Activated CD4-positive, alpha-beta memory T cell treated with anti-CD3 and anti-CD28 coated beads, Interleukin-2, amount 10 ng/mL, durations not matched to agents 7 days and 5 days (primary cell): ENCODE data around the gene IGLL1. TPM values are rescaled to one million over a fixed set of nuclear protein-coding genes. Genes with fewer than 3 reads are reported as not detected.
A peak's percentile ranks its signal among the peaks of the same experiment; 100 is the strongest.
"Not testable (repeated sequence)": the region's sequence is repeated elsewhere in the genome, so short reads cannot be mapped to it uniquely, and the experiment has no call there.

Experiments
- CTCF ChIA-PET: fragments of 350-600 bp; sonication (Branson Sonifier 250); formaldehyde crosslinking; loops from one replicate; lab custom pipeline; 2021; ENCODE audit warnings: antibody characterized with exemption, inconsistent platforms; lab: Charles Lee
- POLR2A ChIA-PET: fragments of 350-600 bp; sonication (Branson Sonifier 250); formaldehyde crosslinking; loops from one replicate; lab custom pipeline; 2021; ENCODE audit warnings: antibody characterized with exemption; lab: Charles Lee
- DNase-seq: peaks from one replicate; pipeline ENCODE4 v3.0.0-alpha.2; 2020
- H3K27ac Mint-ChIP-seq: one replicate; pipeline ENCODE4 v1.8.0; 2021; ENCODE audit warnings: mild to moderate bottlenecking, mixed read lengths
- H3K27me3 Mint-ChIP-seq: one replicate; pipeline ENCODE4 v1.8.0; 2021; ENCODE audit warnings: mixed read lengths
- H3K36me3 Mint-ChIP-seq: one replicate; pipeline ENCODE4 v1.8.0; 2021; ENCODE audit warnings: low read depth, mixed read lengths
- H3K4me1 Mint-ChIP-seq: one replicate; pipeline ENCODE4 v1.8.0; 2021; ENCODE audit warnings: mixed read lengths
- H3K4me3 Mint-ChIP-seq: one replicate; pipeline ENCODE4 v1.8.0; 2021; ENCODE audit warnings: mild to moderate bottlenecking, mixed read lengths
- H3K9me3 Mint-ChIP-seq: one replicate; pipeline ENCODE4 v1.8.0; 2021; ENCODE audit warnings: mixed read lengths
- total RNA-seq, 2 experiments: library from RNA; stranded (reverse); gene quantifications; one replicate each; pipeline ENCODE4 v1.2.3, GENCODE V29; 2021

The IGLL1 gene
- total RNA-seq, 2 experiments from 2014 or later: 2.2 to 2.3 TPM

DNA sequence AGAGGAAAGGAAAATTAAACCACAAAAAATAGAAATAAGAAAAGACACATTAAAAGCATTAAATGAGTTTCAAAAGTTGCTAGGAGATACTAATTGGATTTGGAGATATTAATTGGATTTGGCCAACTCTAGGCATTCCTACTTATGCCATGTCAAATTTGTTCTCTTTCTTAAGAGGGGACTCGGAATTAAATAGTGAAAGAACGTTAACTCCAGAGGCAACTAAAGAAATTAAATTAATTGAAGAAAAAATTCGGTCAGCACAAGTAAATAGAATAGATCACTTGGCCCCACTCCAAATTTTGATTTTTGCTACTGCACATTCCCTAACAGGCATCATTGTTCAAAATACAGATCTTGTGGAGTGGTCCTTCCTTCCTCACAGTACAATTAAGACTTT is 37.7 kb downstream of the IGLL1 start:
- H3K36me3 Mint-ChIP-seq, CTCF ChIA-PET, H3K27me3 Mint-ChIP-seq: not testable (repeated sequence)

GRCh38 chr22:23541849-23542281 is 38.2 kb downstream of the IGLL1 start:
- H3K9me3 Mint-ChIP-seq, POLR2A ChIA-PET, H3K36me3 Mint-ChIP-seq, H3K4me3 Mint-ChIP-seq, H3K27me3 Mint-ChIP-seq, H3K27ac Mint-ChIP-seq, DNase-seq: not testable (repeated sequence)
- H3K4me1 Mint-ChIP-seq: peaks cover 10% of the 10 kb centered on the region
- CTCF ChIA-PET: interaction anchor here (1.4 to 1.9 kb wide), 2 partner anchors 49 to 330 kb away, joined by 3 to 9 read pairs; no protein-coding TSS in a partner anchor

More for the DNA sequence above, 37.7 kb downstream of the IGLL1 start:
- H3K9me3 Mint-ChIP-seq, POLR2A ChIA-PET, DNase-seq, H3K4me3 Mint-ChIP-seq, H3K27ac Mint-ChIP-seq: not testable (repeated sequence)
- H3K4me1 Mint-ChIP-seq: peaks cover 10% of the 10 kb centered on the region

DNA sequence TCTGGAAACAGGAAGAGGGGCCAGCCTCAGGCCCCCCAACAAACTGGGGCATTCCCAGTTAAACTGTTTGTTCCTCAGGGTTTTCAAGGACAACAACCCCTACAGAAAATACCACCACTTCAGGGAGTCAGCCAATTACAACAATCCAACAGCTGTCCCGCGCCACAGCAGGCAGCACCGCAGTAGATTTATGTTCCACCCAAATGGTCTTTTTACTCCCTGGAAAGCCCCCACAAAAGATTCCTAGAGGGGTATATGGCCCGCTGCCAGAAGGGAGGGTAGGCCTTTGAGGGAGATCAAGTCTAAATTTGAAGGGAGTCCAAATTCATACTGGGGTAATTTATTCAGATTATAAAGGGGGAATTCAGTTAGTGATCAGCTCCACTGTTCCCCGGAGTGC is 39.3 kb downstream of the IGLL1 start:
- H3K9me3 Mint-ChIP-seq, DNase-seq, H3K4me3 Mint-ChIP-seq, H3K36me3 Mint-ChIP-seq, POLR2A ChIA-PET, H3K27ac Mint-ChIP-seq, H3K27me3 Mint-ChIP-seq: not testable (repeated sequence)
- CTCF ChIA-PET: interaction anchor here (0.5 to 1.9 kb wide), 4 partner anchors 48 to 353 kb away, joined by 3 to 9 read pairs (median 3); partner anchors contain the start of gene MIF
- H3K4me1 Mint-ChIP-seq: peaks cover 10% of the 10 kb centered on the region

- CTCF ChIA-PET: interaction anchor here (1.3 kb wide), 1 partner anchor 30 kb away, joined by 3 read pairs; no protein-coding TSS in a partner anchor
- DNase-seq, H3K27me3 Mint-ChIP-seq, H3K4me3 Mint-ChIP-seq, POLR2A ChIA-PET, H3K36me3 Mint-ChIP-seq, H3K9me3 Mint-ChIP-seq, H3K27ac Mint-ChIP-seq: not testable (repeated sequence)
- H3K4me1 Mint-ChIP-seq: peaks cover 10% of the 10 kb centered on the region
Measured at GRCh38 chr22:23539839-23540198, 40.3 kb downstream of the IGLL1 start.

DNA sequence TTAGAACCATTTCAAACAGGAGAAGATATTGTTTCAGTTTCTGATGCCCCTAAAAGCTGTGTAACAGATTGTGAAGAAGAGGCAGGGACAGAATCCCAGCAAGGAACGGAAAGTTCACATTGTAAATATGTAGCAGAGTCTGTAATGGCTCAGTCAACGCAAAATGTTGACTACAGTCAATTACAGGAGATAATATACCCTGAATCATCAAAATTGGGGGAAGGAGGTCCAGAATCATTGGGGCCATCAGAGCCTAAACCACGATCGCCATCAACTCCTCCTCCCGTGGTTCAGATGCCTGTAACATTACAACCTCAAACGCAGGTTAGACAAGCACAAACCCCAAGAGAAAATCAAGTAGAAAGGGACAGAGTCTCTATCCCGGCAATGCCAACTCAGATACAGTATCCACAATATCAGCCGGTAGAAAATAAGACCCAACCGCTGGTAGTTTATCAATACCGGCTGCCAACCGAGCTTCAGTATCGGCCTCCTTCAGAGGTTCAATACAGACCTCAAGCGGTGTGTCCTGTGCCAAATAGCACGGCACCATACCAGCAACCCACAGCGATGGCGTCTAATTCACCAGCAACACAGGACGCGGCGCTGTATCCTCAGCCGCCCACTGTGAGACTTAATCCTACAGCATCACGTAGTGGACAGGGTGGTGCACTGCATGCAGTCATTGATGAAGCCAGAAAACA is 40.8 kb downstream of the IGLL1 start:
- H3K4me3 Mint-ChIP-seq: no peak overlapping the region
- POLR2A ChIA-PET: no interaction called here

GRCh38 chr22:23538696-23539030 is 41.4 kb downstream of the IGLL1 start:
- H3K27me3 Mint-ChIP-seq, CTCF ChIA-PET, DNase-seq, H3K36me3 Mint-ChIP-seq, H3K27ac Mint-ChIP-seq, H3K9me3 Mint-ChIP-seq, POLR2A ChIA-PET, H3K4me3 Mint-ChIP-seq: not testable (repeated sequence)
- peaks cover 10% of the 10 kb centered on the region for H3K4me1 Mint-ChIP-seq

More for the DNA sequence above, 40.8 kb downstream of the IGLL1 start:
- CTCF ChIA-PET: interaction anchor here (1.3 kb wide), 1 partner anchor 30 kb away, joined by 3 read pairs; no protein-coding TSS in a partner anchor
- Mint-ChIP-seq H3K9me3 (no peaks in the 10 kb centered on the region), H3K27ac (no peak overlapping the region), H3K36me3 (no peaks in the 10 kb centered on the region), H3K27me3 (peaks cover 6% of the 10 kb centered on the region), H3K4me1 (peaks cover 10% of the 10 kb centered on the region)
- peak; percentile 83 for DNase-seq

DNA sequence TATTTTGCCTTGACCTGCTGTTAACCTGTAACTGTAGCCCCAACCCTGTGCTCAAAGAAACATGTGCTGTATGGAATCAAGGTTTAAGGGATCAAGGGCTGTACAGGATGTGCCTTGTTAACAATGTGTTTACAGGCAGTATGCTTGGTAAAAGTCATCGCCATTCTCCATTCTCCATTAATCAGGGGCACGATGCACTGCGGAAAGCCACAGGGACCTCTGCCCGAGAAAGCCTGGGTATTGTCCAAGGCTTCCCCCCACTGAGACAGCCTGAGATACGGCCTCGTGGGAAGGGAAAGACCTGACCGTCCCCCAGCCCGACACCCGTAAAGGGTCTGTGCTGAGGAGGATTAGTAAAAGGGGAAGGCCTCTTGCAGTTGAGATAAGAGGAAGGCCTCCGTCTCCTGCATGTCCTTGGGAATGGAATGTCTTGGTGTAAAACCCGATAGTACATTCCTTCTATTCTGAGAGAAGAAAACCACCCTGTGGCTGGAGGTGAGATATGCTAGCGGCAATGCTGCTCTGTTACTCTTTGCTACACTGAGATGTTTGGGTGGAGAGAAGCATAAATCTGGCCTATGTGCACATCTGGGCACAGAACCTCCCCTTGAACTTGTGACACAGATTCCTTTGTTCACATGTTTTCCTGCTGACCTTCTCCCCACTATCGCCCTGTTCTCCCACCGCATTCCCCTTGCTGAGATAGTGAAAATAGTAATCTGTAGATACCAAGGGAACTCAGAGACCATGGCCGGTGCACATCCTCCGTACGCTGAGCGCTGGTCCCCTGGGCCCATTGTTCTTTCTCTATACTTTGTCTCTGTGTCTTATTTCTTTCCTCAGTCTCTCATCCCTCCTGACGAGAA is 42.0 kb downstream of the IGLL1 start:
- H3K36me3 Mint-ChIP-seq, H3K4me3 Mint-ChIP-seq, H3K9me3 Mint-ChIP-seq, H3K27me3 Mint-ChIP-seq, CTCF ChIA-PET, POLR2A ChIA-PET, H3K27ac Mint-ChIP-seq, DNase-seq: not testable (repeated sequence)
- peaks cover 10% of the 10 kb centered on the region for H3K4me1 Mint-ChIP-seq

DNA sequence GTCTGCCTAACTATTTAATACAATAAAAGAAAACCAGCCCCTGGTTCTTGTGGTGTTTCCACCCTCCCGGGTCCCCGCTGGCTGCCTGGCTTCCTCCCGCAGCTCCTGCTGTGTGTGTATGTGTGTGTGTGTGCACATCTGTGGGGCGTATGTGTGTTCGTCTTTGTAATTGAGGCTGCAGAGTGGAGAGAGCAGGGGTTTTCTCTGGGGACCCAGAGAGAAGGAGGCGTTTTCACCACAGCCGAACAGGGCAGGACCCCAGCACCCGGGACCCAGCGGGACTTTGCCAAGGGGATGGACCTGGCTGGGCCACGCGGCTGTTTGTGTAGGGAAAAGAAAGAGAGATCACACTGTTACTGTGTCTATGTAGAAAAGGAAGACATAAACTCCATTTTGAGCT is 42.7 kb downstream of the IGLL1 start:
- peaks cover 6% of the 10 kb centered on the region for H3K27me3 Mint-ChIP-seq
- no peaks in the 10 kb centered on the region for H3K9me3 Mint-ChIP-seq
- no peak for DNase-seq
- H3K4me1 Mint-ChIP-seq: peaks cover 9% of the 10 kb centered on the region
- ChIA-PET POLR2A (no interaction called here), CTCF (no interaction called here)
- H3K36me3 Mint-ChIP-seq: no peaks in the 10 kb centered on the region
- no peak overlapping the region for H3K4me3 Mint-ChIP-seq
- no peak overlapping the region for H3K27ac Mint-ChIP-seq

DNA sequence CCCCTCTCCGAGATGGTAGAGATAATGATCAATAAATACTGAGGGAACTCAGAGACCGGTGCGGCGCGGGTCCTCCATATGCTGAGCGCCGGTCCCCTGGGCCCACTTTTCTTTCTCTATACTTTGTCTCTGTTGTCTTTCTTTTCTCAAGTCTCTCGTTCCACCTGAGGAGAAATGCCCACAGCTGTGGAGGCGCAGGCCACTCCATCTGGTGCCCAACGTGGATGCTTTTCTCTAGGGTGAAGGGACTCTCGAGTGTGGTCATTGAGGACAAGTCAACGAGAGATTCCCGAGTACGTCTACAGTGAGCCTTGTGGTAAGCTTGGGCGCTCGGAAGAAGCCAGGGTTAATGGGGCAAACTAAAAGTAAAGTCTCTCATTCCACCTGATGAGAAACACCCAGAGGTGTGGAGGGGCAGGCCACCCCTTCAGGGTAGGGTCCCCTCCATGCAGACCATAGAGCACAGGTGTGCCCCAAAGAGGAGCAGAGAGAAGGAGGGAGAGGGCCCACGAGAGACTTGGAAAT is 43.2 kb downstream of the IGLL1 start:
- Mint-ChIP-seq H3K36me3 (no peaks in the 10 kb centered on the region), H3K9me3 (no peaks in the 10 kb centered on the region), H3K4me1 (peaks cover 9% of the 10 kb centered on the region), H3K27ac (no peak overlapping the region), H3K4me3 (no peak overlapping the region), H3K27me3 (peaks cover 4% of the 10 kb centered on the region)
- ChIA-PET POLR2A (no interaction called here), CTCF (no interaction called here)
- DNase-seq: no peak

GRCh38 chr22:23535790-23536661 is 44.1 kb downstream of the IGLL1 start:
- H3K27ac Mint-ChIP-seq, DNase-seq, H3K4me3 Mint-ChIP-seq, H3K9me3 Mint-ChIP-seq, H3K36me3 Mint-ChIP-seq, H3K4me1 Mint-ChIP-seq, CTCF ChIA-PET, H3K27me3 Mint-ChIP-seq, POLR2A ChIA-PET: not testable (repeated sequence)

GRCh38 chr22:23534851-23535717 is 45.0 kb downstream of the IGLL1 start:
- H3K27ac Mint-ChIP-seq: no peak overlapping the region
- no peaks in the 10 kb centered on the region for H3K36me3 Mint-ChIP-seq
- peaks cover 9% of the 10 kb centered on the region for H3K4me1 Mint-ChIP-seq
- no peak for DNase-seq
- no peaks in the 10 kb centered on the region for H3K9me3 Mint-ChIP-seq
- CTCF ChIA-PET: no interaction called here
- no peak overlapping the region for H3K4me3 Mint-ChIP-seq
- peaks cover 4% of the 10 kb centered on the region for H3K27me3 Mint-ChIP-seq
- POLR2A ChIA-PET: no interaction called here
